GM19395 (cell line): ENCODE measurements around the gene USP5.
A peak's percentile ranks its signal among the peaks of the same experiment; 100 is the strongest.

Source experiments
- ATAC-seq: cut with Tn5 transposase; IDR thresholded peaks from one replicate; pipeline ENCODE4 v1.9.1; 2021; ENCODE audit warnings: mild to moderate bottlenecking, moderate library complexity; ENCODE audit not compliant: unreplicated experiment

USP5 gene

DNA sequence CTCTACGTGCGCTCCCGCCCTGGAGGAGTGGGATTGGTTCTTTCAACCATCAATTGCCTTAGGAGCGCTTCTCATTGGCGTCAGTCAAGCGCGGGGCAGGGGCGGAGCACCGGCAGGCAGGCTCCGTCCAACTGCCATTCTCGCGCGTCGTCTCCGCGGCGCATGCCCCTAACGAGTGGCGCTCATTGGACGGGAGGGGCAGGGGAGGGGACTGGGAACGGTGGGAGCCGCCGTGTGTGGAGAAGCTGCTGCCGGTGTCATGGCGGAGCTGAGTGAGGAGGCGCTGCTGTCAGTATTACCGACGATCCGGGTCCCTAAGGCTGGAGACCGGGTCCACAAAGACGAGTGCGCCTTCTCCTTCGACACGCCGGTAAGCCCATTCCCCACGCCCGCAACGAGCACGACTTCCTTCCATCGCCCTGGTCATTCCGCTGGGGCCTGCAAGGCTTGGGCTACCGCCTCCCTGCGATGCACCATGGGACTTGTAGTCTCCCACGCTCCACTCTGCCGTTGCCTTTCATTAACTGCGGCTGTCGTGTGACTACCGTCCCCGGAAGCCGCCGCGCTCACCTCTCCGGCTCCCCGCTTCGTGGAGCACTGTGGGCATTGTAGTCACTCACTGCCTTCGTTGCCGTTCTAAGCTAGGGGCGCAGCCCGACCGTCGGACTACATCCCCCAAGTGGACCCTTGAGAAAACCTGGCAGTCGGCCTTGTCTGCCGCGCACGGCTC is at the start of gene USP5:
USP5 (plus strand) TSS at position 230 of the 730 bp plus-strand sequence; CDS start at position 260, 30 bp downstream.
- ATAC-seq: peak; percentile 76

DNA sequence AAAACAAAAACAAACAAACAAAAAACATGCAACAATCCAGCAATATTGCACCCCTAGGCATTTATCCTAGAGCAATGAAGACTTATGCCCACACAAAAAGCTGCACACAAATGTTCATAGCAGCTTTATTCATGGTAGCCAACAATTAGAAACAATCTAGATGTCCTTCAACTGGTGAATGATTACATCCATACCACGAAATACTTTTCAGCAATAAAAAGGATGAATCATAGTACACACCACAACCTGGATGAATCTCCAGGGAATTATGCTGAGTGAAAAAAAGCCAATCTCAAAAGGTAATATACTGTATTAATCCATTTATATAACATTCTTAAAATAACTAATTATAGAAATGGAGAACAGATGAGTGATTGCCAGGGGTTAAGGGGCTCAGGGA is 44.8 kb upstream of the USP5 start:
- no peak for ATAC-seq

DNA sequence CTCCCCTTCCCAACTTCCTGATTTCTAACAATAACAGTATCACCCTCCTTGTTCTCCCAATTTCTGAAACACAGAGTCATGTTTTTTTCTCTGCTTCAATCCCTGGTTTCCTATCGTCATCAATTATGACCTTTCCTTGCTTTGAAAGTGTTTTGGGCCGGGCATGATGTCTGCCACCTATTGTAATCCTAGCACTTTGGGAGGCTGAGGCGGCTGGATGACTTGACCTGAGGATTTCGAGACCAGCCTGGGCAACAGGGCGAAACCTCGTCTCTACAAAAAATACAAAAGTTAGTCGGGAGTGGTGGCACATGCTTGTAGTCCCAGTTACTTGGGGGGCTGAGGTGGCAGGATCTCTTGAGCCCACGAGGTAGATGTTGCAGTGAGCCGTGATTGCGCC is 42.9 kb upstream of the USP5 start:
- no peak for ATAC-seq

DNA sequence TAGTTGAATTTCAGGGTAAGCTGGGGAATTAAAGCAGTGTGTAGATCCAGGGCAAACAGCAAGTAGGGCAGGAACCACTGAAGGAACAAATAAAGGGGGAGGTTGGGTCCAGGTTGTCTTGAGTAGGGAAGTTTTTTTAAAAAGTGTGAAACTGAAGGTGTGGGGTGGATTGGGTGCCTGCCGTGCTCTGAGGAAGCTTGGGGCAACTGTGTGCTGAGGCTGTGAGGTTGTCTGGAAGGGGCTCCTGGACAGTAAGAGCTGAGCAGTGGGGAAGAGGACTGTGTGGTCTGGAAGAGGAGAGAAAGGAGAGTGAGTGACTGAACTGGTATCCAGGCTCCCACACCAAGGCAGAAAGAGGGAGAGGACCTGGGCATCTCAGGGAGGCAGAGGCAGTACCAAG is 41.2 kb upstream of the USP5 start:
- no peak for ATAC-seq

GRCh38 chr12:6813363-6813762 is 38.6 kb upstream of the USP5 start:
- ATAC-seq: no peak

GRCh38 chr12:6816598-6816997 is 35.4 kb upstream of the USP5 start:
- ATAC-seq: no peak

DNA sequence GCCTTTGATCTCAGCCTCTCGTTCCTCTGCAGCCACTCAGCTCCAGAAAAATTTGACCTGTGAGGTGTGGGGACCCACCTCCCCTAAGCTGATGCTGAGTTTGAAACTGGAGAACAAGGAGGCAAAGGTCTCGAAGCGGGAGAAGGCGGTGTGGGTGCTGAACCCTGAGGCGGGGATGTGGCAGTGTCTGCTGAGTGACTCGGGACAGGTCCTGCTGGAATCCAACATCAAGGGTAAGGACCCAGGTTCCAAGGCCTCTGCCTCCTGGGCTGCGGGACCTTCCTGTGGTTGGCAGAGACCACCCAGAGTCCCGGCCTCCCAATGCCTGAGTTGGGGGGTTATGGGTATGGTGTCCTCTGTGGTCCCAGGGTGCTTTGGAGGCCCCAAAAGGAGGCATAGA is 34.9 kb upstream of the USP5 start:
- no peak for ATAC-seq

DNA sequence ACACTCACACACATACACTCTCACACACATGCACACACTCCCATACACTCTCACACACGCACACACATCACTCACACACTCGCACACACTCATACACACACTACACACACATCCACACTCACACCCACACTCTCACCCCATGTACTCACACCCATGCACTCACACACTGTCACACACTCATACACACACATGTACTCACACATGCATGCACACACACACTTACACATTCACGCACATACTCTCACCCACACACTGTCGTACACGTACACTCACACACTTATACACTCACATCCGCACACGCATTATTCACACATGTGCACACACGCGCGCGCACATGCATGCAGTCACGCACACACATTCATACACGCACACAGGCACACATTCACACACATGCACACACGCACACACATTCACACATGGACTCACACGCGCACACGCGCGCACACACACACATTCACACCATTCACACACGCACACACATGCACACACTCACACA is 34.2 kb upstream of the USP5 start:
- ATAC-seq: no peak

DNA sequence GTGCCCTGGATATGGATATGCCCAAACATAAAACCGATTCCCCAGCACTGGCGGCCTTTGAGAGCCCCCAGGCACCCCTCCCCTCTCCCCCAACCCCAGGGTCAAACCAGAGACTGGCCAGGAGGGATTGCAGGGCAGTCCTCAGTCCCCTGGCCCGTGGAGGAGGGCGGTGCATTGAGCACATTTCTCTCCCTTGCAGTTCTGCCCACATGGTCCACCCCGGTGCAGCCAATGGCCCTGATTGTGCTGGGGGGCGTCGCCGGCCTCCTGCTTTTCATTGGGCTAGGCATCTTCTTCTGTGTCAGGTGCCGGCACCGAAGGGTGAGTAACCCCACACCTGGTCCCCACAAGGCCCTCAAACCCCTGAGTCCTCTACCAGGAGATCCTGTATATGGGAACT is 33.7 kb upstream of the USP5 start:
- ATAC-seq: no peak

DNA sequence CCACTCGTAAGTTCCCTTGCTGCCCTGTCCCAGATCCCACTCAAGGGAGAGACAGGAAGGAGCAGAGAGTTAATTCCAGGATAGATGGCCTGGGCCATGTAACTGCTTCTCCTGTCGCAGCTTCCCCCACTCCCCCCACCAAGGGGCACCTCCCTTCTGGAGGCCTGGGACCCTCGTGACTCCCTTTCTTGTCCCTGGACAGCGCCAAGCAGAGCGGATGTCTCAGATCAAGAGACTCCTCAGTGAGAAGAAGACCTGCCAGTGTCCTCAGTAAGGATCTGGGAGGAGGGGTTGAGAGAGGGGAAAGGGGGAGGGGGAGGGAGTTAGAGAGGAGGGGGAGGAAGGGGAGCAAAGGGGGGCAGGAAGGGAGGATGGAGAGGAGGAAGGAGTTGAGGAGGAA is 33.3 kb upstream of the USP5 start:
- no peak for ATAC-seq

DNA sequence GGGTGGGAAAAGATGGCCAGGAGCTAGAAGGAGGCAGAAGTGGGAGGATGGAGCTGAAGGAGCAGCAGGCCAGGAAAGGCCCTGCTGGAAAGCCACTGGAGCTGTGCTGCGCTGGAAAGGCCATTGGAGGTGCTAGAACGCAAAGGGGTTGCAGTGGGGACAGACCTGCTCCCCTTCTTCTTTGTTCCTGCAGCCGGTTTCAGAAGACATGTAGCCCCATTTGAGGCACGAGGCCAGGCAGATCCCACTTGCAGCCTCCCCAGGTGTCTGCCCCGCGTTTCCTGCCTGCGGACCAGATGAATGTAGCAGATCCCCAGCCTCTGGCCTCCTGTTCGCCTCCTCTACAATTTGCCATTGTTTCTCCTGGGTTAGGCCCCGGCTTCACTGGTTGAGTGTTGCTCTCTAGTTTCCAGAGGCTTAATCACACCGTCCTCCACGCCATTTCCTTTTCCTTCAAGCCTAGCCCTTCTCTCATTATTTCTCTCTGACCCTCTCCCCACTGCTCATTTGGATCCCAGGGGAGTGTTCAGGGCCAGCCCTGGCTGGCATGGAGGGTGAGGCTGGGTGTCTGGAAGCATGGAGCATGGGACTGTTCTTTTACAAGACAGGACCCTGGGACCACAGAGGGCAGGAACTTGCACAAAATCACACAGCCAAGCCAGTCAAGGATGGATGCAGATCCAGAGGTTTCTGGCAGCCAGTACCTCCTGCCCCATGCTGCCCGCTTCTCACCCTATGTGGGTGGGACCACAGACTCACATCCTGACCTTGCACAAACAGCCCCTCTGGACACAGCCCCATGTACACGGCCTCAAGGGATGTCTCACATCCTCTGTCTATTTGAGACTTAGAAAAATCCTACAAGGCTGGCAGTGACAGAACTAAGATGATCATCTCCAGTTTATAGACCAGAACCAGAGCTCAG is 32.6 kb upstream of the USP5 start:
- ATAC-seq: no peak

GRCh38 chr12:6820166-6820565 is 31.8 kb upstream of the USP5 start:
- ATAC-seq: no peak

GRCh38 chr12:6821591-6822425 is 30.1 kb upstream of the USP5 start, which contains the start of gene GPR162:
Gene GPR162, plus strand, starts transcription at chr12:6821821. Its CDS starts 2,078 bp downstream, at chr12:6823899.
- ATAC-seq: no peak

DNA sequence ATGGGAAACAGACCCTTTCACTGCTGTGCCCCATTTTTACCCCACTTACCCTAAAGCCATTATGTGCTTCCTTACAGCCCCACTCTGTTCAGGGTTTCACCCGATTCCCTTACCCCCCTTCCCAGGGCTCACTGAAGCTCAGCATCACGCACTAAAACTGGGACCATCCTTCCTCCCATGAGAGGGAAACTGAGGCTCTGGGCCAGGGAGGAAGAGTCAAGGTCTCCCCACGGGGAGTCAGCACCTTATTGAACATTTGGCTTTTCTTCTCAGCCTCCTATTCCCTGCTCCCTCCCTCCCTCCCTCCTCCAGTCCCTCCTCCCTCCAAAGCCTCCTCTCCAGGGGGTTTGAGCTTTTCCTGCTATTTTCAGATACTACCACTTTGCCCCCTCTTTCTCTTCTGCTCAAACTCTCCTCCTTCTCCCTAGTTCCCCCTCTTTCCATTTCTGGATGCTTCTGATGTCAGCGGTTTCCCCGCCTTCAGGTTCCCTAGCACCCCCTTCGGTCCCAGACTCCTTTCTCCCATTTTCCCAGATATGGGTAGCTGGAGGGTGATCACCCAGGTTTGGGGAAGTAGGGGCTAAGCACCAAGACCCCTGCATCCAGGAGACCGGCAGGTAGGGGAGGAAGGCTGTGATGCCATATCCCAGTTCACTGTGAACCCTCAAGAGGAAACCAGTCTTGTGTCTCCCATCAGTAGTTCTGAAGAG is 29.4 kb upstream of the USP5 start:
- no peak for ATAC-seq

DNA sequence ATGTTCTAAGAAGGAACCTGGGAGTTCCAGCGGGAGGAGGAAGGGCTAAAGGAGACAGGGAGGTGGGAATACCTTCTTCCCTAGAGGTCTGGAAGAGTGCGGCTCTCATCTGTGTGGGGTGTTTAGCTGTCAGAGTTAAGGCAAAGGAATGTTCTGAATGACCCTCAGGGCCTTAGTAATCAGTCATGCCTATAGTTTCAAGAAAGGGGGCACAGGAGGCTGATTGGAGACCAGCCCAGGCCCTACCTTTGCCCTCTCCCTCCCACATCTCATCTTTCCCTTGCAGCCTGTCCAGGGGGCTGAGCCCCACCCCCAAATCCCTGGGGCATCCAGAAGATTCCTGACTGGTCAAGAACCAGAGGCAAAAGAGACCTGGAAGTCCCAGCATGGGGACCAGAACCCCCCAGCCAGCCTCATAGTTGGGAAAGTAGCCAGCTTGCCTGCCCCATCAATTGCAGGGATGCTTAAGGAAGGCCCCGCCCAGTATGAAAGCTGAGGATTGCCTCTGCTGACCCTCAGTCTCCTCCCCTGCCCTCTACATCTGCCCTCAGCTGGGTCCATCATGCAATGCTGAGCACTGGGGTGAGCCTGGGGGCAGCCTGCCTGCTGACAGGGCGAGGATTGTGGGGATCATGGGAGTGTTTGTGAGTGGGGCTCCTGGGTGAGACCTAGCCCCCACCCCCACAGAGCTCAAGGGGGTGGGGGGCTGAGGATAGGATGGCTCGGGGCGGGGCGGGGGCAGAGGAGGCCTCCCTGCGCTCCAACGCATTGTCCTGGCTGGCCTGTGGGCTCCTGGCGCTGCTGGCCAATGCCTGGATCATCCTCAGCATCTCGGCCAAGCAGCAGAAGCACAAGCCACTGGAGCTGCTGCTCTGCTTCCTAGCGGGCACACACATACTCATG is 28.5 kb upstream of the USP5 start:
- ATAC-seq: no peak

DNA sequence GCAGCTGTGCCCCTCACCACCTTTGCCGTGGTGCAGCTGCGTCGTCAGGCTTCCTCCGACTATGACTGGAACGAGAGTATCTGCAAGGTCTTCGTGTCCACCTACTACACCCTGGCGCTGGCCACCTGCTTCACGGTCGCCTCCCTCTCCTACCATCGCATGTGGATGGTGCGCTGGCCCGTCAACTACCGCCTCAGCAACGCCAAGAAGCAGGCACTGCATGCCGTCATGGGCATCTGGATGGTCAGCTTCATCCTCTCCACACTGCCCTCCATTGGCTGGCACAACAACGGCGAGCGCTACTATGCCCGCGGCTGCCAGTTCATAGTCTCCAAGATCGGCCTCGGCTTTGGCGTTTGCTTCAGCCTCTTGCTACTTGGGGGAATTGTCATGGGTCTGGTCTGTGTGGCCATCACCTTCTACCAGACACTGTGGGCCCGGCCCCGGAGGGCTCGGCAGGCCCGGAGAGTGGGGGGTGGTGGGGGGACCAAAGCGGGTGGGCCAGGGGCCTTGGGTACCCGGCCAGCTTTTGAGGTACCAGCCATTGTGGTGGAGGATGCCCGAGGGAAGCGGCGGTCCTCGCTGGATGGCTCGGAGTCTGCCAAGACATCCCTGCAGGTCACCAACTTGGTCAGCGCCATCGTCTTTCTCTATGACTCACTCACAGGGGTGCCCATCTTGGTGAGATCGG is 27.7 kb upstream of the USP5 start:
- no peak for ATAC-seq

GRCh38 chr12:6824901-6825381 is 27.0 kb upstream of the USP5 start:
- ATAC-seq: no peak

DNA sequence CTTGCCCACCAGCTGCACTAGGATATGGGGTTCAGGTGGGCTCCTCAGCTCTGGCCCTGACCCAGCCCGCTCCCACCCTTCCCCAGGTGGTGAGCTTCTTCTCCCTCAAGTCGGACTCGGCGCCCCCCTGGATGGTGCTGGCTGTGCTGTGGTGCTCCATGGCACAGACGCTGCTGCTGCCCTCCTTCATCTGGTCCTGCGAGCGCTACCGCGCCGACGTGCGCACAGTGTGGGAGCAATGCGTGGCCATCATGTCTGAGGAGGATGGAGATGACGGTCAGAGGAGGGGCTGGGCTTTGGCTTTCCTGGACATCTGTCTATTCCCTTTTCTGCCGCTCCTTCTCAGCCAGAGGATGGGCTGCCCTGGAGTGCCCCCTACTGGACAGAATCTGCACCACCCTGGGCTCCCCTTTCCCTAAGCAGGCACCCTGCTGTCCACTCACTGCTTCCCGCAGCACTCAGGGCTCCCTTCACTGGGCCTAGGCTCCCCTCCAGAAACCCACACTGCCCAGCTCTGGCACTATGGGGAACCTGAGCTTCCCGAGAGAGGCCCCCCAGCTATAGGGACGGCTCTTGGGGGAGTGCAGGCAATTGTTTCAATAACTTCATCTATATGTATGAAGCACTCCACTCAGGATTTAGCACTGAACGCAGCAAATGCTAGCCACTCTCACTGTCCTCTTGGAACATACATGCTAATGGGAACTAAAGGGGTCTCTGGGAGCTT is 26.4 kb upstream of the USP5 start:
- ATAC-seq: no peak
